ENCODE measurements around the gene SYVN1.

DNA sequence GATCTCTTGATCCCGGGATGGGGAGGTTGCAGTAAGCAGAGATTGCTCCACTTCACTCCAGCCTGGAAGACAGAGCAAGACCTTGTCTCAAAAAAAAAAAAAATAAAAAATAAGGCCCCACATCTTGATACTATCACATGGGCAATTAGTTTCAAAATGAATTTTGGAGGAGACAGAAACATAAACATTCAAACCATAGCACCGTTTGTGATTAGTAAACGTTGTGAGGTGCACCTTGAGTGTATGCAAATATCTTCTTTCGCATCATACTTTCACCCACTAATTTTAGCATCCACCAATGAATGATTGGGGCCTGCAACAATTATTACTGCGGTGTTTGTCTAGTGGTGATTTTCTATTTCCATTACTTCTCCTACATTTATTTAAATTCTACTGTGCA, 24.7 kb upstream of the SYVN1 start:
- TF ChIP-seq GATA2 (IDR thresholded peaks at IDR 0.05; ENCODE audit: low read depth, low read length), result no peak
- no peak for TF ChIP-seq GATA3 (IDR thresholded peaks at IDR 0.05; ENCODE audit: low read depth, low read length)
